HUES6 (cell line): ENCODE measurements around the gene PPP1R14B.

ENCODE experiments used
- H3K27ac ChIP-seq: 2 replicates; pipeline ENCODE4 v1.7.0; 2013; ENCODE audit warnings: low read depth, mild to moderate bottlenecking, low read length, inconsistent platforms
- H3K27me3 ChIP-seq: 2 replicates; pipeline ENCODE4 v1.6.1; 2013; ENCODE audit warnings: low read length; ENCODE audit not compliant: control insufficient read depth, insufficient read depth
- H3K36me3 ChIP-seq: 2 replicates; pipeline ENCODE4 v1.6.1; 2013; ENCODE audit warnings: low read length; ENCODE audit not compliant: control insufficient read depth, insufficient read depth
- H3K4me1 ChIP-seq: 2 replicates; pipeline ENCODE4 v1.6.1; 2013; ENCODE audit warnings: low read length; ENCODE audit not compliant: control insufficient read depth, insufficient read depth
- H3K4me3 ChIP-seq: 2 replicates; pipeline ENCODE4 v1.5.1; 2013; ENCODE audit warnings: low read depth, low read length
- H3K9ac ChIP-seq: one replicate; pipeline ENCODE4 v1.6.1; 2013; ENCODE audit warnings: mild to moderate bottlenecking, low read length
- H3K9me3 ChIP-seq: 2 replicates; pipeline ENCODE4 v1.6.1; 2013; ENCODE audit warnings: low read depth, low read length; ENCODE audit not compliant: control insufficient read depth, insufficient read depth

Gene PPP1R14B

DNA sequence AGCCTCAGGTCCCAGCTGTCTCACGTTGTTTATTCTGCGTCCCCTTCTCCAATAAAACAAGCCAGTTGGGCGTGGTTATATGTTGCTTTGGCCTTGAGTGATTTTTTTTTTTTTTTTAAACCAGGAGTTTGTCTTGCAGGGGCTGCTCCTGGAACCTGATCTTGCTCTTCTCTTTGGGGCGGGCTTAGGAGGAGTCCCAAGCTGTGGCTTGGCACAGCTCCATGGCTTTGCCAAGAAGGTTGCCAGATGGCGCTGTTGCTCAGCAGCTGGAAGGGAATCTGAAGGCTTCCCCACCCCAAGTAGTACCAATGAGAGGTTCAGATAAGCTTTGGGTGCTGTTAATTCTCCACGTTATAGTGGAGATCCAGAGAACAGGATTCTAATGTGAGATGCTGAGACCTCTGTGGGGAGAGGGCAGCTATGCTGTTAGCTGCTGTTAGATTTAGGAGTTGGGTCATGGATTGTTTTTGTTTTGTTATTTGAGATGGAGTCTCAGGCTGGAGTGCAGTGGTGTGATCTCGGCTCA, 42.2 kb downstream of the PPP1R14B start:
- peaks cover 8% of the 10 kb centered on the region; the same call in 1 of the 2 replicates for H3K4me1 ChIP-seq
- no peak overlapping the region for H3K4me3 ChIP-seq
- H3K9me3 ChIP-seq = no peaks in the 10 kb centered on the region
- H3K27me3 ChIP-seq = no peaks in the 10 kb centered on the region
- H3K9ac ChIP-seq = no peak overlapping the region
- peaks cover 88% of the 10 kb centered on the region for H3K36me3 ChIP-seq
- no peak overlapping the region for H3K27ac ChIP-seq

DNA sequence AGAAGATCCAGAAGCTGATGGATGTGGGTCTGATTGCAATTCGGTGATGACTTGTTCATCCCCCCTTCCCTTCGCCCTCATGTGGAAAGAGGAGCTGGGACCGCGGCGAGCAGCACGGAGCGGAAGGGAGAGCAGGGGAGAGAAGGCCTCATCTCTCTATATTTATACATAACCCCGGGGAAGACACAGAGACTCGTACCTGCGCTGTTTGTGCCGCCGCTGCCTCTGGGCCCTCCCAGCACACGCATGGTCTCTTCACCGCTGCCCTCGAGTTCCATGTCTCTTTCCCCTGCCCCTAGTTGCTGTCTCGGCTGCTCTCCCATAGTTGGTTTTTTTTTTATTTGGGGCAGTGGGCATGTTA, 42.7 kb downstream of the PPP1R14B start:
- Histone ChIP-seq H3K4me1 (peaks cover 8% of the 10 kb centered on the region; the same call in 1 of the 2 replicates), H3K9me3 (no peaks in the 10 kb centered on the region), H3K27ac (no peak overlapping the region), H3K9ac (no peak overlapping the region), H3K4me3 (no peak overlapping the region), H3K36me3 (peaks cover 90% of the 10 kb centered on the region), H3K27me3 (no peaks in the 10 kb centered on the region)

DNA sequence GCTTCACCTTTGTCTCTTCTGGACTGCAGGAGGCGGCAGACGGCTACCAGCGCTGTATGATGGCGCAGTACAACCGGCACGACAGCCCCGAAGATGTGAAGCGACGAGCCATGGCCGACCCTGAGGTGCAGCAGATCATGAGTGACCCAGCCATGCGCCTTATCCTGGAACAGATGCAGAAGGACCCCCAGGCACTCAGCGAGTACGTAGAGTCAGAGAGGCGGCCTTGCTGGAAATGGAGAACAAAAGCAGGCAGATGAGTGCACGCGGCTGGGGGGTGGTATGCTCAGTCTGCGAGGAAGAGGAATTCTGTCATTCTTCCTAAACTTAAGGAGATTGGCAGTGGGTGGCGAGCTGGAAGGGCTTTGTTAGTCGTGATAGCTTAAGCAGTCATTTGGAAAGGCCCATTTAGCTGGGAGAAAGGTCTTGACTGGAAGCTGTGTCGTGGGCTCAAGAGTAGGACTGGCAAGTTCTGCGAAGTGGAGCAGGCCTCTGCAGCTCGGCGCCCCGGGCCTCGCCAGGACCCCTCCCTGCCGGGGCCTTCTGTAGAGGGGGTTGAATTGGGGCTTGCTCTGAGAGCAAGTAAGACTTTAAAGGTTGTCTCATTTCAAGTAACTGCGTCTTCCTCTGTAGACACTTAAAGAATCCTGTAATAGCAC, 43.2 kb downstream of the PPP1R14B start:
- H3K27ac ChIP-seq = no peak overlapping the region
- H3K4me1 ChIP-seq = peaks cover 8% of the 10 kb centered on the region; the same call in 1 of the 2 replicates
- H3K4me3 ChIP-seq = no peak overlapping the region
- no peaks in the 10 kb centered on the region for H3K9me3 ChIP-seq
- H3K36me3 ChIP-seq = peaks cover 94% of the 10 kb centered on the region
- H3K27me3 ChIP-seq = no peaks in the 10 kb centered on the region
- H3K9ac ChIP-seq = no peak overlapping the region

DNA sequence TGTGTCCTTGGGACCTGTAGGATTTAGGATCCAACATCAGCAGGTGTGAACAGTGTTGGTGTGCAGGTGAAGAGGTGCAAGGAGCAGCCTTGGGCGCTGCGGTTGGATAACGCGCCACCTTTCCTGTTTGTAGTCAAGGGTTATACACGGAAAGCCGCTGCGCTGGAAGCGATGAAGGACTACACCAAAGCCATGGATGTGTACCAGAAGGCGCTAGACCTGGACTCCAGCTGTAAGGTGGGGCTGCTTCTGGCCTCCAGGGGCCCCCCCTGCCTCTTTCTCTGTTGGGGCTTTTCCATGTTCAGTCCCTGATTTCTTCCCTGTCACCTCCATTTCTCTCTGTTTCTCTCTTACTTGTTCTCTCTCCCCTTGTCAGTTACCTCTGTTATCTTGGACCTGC, 43.8 kb downstream of the PPP1R14B start:
- no peak overlapping the region for H3K27ac ChIP-seq
- no peaks in the 10 kb centered on the region for H3K27me3 ChIP-seq
- H3K4me1 ChIP-seq = peaks cover 8% of the 10 kb centered on the region; the same call in 1 of the 2 replicates
- no peak overlapping the region for H3K4me3 ChIP-seq
- H3K9ac ChIP-seq = no peak overlapping the region
- H3K9me3 ChIP-seq = no peaks in the 10 kb centered on the region
- H3K36me3 ChIP-seq = peaks cover 94% of the 10 kb centered on the region

DNA sequence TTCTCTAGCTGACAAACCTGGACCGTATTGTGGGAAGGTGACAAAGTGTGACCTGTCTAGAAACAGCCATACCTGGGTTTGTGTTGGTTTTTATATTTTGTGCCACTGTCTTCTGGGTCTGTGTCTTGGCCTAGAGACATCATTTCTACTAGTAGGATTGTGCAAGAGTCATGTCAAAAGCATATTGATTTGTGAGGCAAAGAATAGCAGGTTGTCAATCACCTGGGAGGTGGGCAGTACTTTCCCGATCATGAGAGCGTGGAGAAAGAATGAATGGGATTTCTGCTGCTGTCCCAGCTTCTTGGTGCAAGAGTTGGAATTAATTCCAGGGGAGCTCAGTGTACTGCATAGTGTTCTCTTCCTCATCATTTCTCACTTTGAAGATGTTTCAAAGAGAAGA, 45.2 kb downstream of the PPP1R14B start:
- H3K27me3 ChIP-seq = no peaks in the 10 kb centered on the region
- H3K9ac ChIP-seq = no peak overlapping the region
- H3K9me3 ChIP-seq = no peaks in the 10 kb centered on the region
- H3K4me3 ChIP-seq = no peak overlapping the region
- no peak overlapping the region for H3K27ac ChIP-seq
- peaks cover 94% of the 10 kb centered on the region for H3K36me3 ChIP-seq
- H3K4me1 ChIP-seq = no peaks in the 10 kb centered on the region; the same call in 1 of the 2 replicates

DNA sequence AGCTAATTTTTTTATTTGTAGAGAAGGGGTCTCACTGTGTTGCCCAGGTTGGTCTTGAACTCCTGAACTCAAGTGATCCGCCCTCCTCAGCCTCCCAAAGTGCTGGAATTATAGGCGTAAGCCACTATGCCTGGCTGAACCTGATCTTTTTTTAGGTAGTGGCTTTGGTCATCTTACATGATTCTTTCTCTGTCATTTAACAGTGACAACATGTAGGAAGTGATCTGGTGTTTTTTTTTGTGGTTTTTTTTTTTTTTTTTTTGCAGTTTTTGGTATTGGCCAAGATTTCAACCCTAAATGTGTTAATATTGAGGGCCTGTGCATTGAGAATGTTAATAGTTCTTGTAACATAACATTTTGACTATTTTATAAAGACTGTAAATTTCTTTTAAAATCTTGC, 48.2 kb downstream of the PPP1R14B start:
- peaks cover 97% of the 10 kb centered on the region for H3K36me3 ChIP-seq
- no peaks in the 10 kb centered on the region for H3K9me3 ChIP-seq
- no peaks in the 10 kb centered on the region for H3K4me1 ChIP-seq
- no peak overlapping the region for H3K9ac ChIP-seq
- no peak overlapping the region for H3K4me3 ChIP-seq
- H3K27ac ChIP-seq = no peak overlapping the region
- no peaks in the 10 kb centered on the region for H3K27me3 ChIP-seq

DNA sequence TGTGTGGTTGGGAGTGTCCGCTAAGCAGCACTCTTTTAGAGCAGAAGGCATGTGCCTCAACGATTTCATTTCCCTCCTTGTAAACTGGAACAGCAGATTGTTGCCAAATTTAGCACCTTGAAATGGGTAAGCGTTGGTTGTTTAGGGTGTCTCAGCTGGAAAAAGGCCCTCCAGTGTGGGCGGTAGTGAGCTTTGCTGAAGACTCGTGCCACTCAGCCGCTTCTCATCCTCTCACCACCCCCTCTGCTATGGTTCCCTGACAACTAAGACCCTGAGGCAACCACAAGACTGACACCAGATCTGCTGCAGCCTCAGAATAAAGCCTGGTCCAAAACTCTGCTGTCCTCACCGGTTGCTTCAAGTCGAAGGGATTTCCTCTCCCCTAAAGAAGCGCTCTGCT, 50.1 kb downstream of the PPP1R14B start:
- no peak overlapping the region for H3K27ac ChIP-seq
- H3K27me3 ChIP-seq = no peaks in the 10 kb centered on the region
- H3K4me1 ChIP-seq = no peaks in the 10 kb centered on the region
- H3K4me3 ChIP-seq = no peak overlapping the region
- no peak overlapping the region for H3K9ac ChIP-seq
- no peaks in the 10 kb centered on the region for H3K9me3 ChIP-seq
- H3K36me3 ChIP-seq = peaks cover 97% of the 10 kb centered on the region
